OCI-LY1 (cell line): ENCODE measurements around the gene POLR2I.
A peak's percentile ranks its signal among the peaks of the same experiment; 100 is the strongest.

Experiments
- H2AFZ ChIP-seq: fragments of 200-600 bp; sonication (generic), shearing (Covaris generic); 2 replicates; pipeline ENCODE4 v1.6.0; 2014; ENCODE audit warnings: antibody characterized with exemption, mild to moderate bottlenecking, low read length
- H3F3A ChIP-seq: fragments of 200-600 bp; sonication (generic), shearing (Covaris generic); 2 replicates; pipeline ENCODE4 v1.6.0; 2014; ENCODE audit warnings: mild to moderate bottlenecking, antibody characterized with exemption, low read length, moderate library complexity; ENCODE audit not compliant: insufficient read depth
- H3K27ac ChIP-seq: fragments of 200-600 bp; sonication (generic); 2 replicates; pipeline ENCODE4 v1.5.1; 2014; ENCODE audit warnings: low read length, mixed run types, mild to moderate bottlenecking, low read depth; ENCODE audit not compliant: poor library complexity, severe bottlenecking
- H3K27me3 ChIP-seq: fragments of 200-600 bp; sonication (generic); 2 replicates; pipeline ENCODE4 v1.6.0; 2014; ENCODE audit warnings: antibody characterized with exemption, mild to moderate bottlenecking, low read length, moderate library complexity; ENCODE audit not compliant: insufficient read depth
- H3K36me3 ChIP-seq: fragments of 200-600 bp; sonication (generic); 2 replicates; pipeline ENCODE4 v1.6.1; 2014; ENCODE audit warnings: mild to moderate bottlenecking, antibody characterized with exemption, low read length, moderate library complexity, mixed read lengths; ENCODE audit not compliant: insufficient read depth
- H3K4me1 ChIP-seq: fragments of 200-600 bp; sonication (generic); 2 replicates; pipeline ENCODE4 v1.5.1; 2014; ENCODE audit warnings: mild to moderate bottlenecking, low read length, moderate library complexity; ENCODE audit not compliant: insufficient read depth, severe bottlenecking
- H3K4me2 ChIP-seq: fragments of 200-600 bp; sonication (generic), shearing (Covaris generic); 2 replicates; pipeline ENCODE4 v1.6.1; 2014; ENCODE audit warnings: low read length
- H3K4me3 ChIP-seq: fragments of 200-600 bp; sonication (generic); 2 replicates; pipeline ENCODE4 v1.5.1; 2014; ENCODE audit warnings: low read length, low read depth, mild to moderate bottlenecking, mixed read lengths; ENCODE audit not compliant: poor library complexity, severe bottlenecking
- H3K79me2 ChIP-seq: fragments of 200-600 bp; shearing (Covaris generic); 2 replicates; pipeline ENCODE4 v1.6.1; 2016; ENCODE audit warnings: mixed run types, low read length, mixed read lengths; ENCODE audit not compliant: insufficient read depth
- H3K9ac ChIP-seq: fragments of 200-600 bp; sonication (generic), shearing (Covaris generic); 2 replicates; pipeline ENCODE4 v1.6.1; 2014; ENCODE audit warnings: mild to moderate bottlenecking, low read length, mixed read lengths
- H3K9me2 ChIP-seq: fragments of 200-600 bp; sonication (generic), shearing (Covaris generic); 2 replicates; pipeline ENCODE4 v1.6.1; 2014; ENCODE audit warnings: low read depth, mild to moderate bottlenecking, low read length, mixed read lengths
- H3K9me3 ChIP-seq: fragments of 200-600 bp; shearing (Covaris generic); 2 replicates; pipeline ENCODE4 v1.6.1; 2014; ENCODE audit warnings: low read length, mixed read lengths
- H4K20me1 ChIP-seq: fragments of 200-600 bp; sonication (generic), shearing (Covaris generic); 2 replicates; pipeline ENCODE4 v1.6.0; 2016; ENCODE audit warnings: mild to moderate bottlenecking, low read length; ENCODE audit not compliant: insufficient read depth
- EZH2 ChIP-seq: fragments of 200-600 bp; sonication (generic), shearing (Covaris generic); IDR thresholded peaks from 2 replicates; pipeline ENCODE4 v1.8.0; 2017; ENCODE audit warnings: borderline replicate concordance, mixed run types, mild to moderate bottlenecking, antibody characterized with exemption, low read length, moderate library complexity, mixed read lengths
- TF ChIP-seq, protein P1 (sequence below): fragments of 200-600 bp; sonication (generic), shearing (Covaris generic); IDR thresholded peaks from 2 replicates; pipeline ENCODE4 v1.5.1; 2017; ENCODE audit warnings: mild to moderate bottlenecking, antibody characterized with exemption, low read length, moderate library complexity, mixed read lengths

Gene POLR2I

DNA sequence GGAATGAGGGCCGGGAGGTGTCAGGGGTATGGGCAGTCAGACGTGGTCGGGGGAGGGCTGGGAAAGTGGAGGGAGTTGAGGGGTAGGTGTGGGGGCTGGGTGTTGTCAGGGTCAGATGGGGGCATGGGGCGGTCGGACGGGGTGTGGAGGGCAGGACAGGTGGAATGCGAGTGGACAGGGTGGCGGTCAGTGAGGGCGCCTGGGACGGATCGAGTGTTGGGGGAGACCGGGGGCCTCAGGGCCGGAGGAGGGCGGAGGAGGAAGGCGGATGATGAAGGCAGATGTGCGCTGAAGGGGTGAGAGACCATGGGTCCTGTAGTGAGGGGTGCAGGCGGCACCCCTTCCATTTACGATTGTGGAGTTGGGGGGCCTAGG lies 6.3 kb upstream of the POLR2I start:
- H3K27ac ChIP-seq: no peak overlapping the region
- no peaks in the 10 kb centered on the region for H3K27me3 ChIP-seq
- TF ChIP-seq EZH2: no peak
- TF ChIP-seq, protein P1, sequence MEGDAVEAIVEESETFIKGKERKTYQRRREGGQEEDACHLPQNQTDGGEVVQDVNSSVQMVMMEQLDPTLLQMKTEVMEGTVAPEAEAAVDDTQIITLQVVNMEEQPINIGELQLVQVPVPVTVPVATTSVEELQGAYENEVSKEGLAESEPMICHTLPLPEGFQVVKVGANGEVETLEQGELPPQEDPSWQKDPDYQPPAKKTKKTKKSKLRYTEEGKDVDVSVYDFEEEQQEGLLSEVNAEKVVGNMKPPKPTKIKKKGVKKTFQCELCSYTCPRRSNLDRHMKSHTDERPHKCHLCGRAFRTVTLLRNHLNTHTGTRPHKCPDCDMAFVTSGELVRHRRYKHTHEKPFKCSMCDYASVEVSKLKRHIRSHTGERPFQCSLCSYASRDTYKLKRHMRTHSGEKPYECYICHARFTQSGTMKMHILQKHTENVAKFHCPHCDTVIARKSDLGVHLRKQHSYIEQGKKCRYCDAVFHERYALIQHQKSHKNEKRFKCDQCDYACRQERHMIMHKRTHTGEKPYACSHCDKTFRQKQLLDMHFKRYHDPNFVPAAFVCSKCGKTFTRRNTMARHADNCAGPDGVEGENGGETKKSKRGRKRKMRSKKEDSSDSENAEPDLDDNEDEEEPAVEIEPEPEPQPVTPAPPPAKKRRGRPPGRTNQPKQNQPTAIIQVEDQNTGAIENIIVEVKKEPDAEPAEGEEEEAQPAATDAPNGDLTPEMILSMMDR: no peak
- peaks cover 48% of the 10 kb centered on the region for H3K36me3 ChIP-seq
- no peaks in the 10 kb centered on the region for H3K9me2 ChIP-seq
- no peaks in the 10 kb centered on the region for H3K79me2 ChIP-seq
- H3F3A ChIP-seq: no peaks in the 10 kb centered on the region
- no peak overlapping the region for H3K4me2 ChIP-seq
- no peak overlapping the region for H3K4me3 ChIP-seq
- H4K20me1 ChIP-seq: no peaks in the 10 kb centered on the region
- H3K9me3 ChIP-seq: no peaks in the 10 kb centered on the region
- H2AFZ ChIP-seq: no peak overlapping the region
- H3K4me1 ChIP-seq: peaks cover 11% of the 10 kb centered on the region
- H3K9ac ChIP-seq: no peak overlapping the region

DNA sequence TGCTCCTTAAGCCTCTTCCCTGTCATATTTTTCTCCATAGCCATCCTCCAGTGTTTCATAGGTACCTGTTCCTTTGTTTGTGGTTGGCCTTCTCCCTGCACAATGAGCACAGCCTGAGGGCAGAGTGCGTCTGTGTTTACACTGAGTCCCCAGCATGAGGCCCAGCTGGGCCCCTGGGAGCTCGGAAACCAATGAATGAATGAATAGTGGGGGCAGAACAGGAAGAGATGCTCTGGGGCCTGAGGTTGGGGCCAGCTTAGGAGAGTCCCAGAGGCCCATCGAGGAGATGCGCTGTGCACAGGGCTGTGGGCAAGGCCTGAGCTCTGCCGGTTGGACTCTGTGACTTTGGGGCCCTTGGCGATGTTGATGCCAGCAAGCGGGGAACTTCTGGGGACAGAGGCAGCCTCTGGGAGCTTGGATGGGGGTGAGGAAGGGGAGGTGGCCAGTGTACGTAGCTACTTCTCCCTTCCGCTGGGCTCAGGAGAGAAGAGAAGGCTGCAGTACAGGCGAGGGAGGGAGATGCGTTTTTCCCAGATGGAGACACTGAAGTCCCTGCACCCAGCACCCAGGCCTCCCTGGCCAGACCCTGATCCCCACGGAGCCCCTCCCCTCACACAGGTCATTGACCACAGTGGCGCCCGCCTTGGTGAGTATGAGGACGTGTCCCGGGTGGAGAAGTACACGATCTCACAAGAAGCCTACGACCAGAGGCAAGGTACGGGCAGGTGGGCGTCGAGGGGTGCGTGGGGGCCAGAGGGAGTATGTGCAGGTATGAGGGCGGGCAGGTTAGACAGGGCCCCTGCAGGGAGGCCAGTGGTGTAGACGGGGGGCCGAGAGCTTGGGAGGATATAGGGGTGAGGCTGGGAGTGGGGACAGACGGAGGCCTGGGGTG lies 5.7 kb upstream of the POLR2I start:
- H3K9ac ChIP-seq: no peak overlapping the region
- no peaks in the 10 kb centered on the region for H3K9me3 ChIP-seq
- no peaks in the 10 kb centered on the region for H4K20me1 ChIP-seq
- H3K27me3 ChIP-seq: no peaks in the 10 kb centered on the region
- no peak overlapping the region for H2AFZ ChIP-seq
- no peak overlapping the region for H3K27ac ChIP-seq
- peaks cover 41% of the 10 kb centered on the region for H3K36me3 ChIP-seq
- no peak overlapping the region for H3K4me2 ChIP-seq
- no peaks in the 10 kb centered on the region for H3K9me2 ChIP-seq
- no peaks in the 10 kb centered on the region for H3K79me2 ChIP-seq
- TF ChIP-seq, protein P1: no peak
- TF ChIP-seq EZH2: no peak
- H3K4me3 ChIP-seq: no peak overlapping the region
- no peaks in the 10 kb centered on the region for H3F3A ChIP-seq
- peaks cover 13% of the 10 kb centered on the region for H3K4me1 ChIP-seq

DNA sequence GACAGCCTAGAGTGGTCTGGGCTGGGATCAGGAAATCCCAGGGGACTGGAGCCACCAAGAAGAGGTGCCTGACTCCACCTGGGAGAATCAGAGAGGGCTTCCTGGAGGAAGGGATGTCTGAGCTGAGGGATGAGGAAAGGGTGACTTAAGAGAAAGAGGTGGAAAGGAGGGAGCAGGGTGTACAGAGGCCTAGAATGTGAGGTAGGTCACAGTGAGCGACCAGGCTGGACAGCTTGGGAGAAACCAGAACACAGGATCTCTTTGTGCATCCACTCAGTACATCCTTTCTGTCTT lies 1.6 kb upstream of the POLR2I start:
- Histone ChIP-seq H3K36me3 (peaks cover 37% of the 10 kb centered on the region), H4K20me1 (no peaks in the 10 kb centered on the region), H3K9ac (peak overlapping the region; percentile 69), H3K4me1 (peaks cover 24% of the 10 kb centered on the region), H3F3A (no peaks in the 10 kb centered on the region), H2AFZ (no peak overlapping the region), H3K9me3 (no peaks in the 10 kb centered on the region), H3K4me3 (peak overlapping the region; percentile 96), H3K79me2 (no peaks in the 10 kb centered on the region), H3K27me3 (no peaks in the 10 kb centered on the region), H3K27ac (peak overlapping the region; percentile 37), H3K4me2 (peak overlapping the region; percentile 79), H3K9me2 (no peaks in the 10 kb centered on the region)
- no peak for TF ChIP-seq EZH2
- TF ChIP-seq, protein P1: no peak
